HL-60 (cell line): ENCODE results near the gene ICA1L.
"Not testable (repeated sequence)": the region's sequence is repeated elsewhere in the genome, so short reads cannot be mapped to it uniquely, and the experiment has no call there.

Experiments used
- DNase-seq, 2 experiments: peaks; one replicate each; pipeline ENCODE4 v3.0.0-alpha.2; 2010 to 2020; ENCODE audit warnings: low read depth in 1 of 2, low spot score in 1 of 2
- H3K27ac ChIP-seq: fragments of 250-450 bp; sonication (Bioruptor Pico); replicated peaks from 2 replicates; pipeline ENCODE4 v1.5.1; 2020; ENCODE audit warnings: mild to moderate bottlenecking, moderate library complexity
- H3K27me3 ChIP-seq: fragments of 250-450 bp; sonication (Bioruptor Pico); 2 replicates; pipeline ENCODE4 v1.5.1; 2021; ENCODE audit warnings: mild to moderate bottlenecking, moderate library complexity; ENCODE audit not compliant: insufficient read depth, poor library complexity, severe bottlenecking
- H3K4me3 ChIP-seq: replicated peaks from 2 replicates; pipeline ENCODE4 v1.5.1; 2011; ENCODE audit warnings: mild to moderate bottlenecking, control low read depth, low read length; ENCODE audit not compliant: insufficient read depth
- CTCF ChIP-seq: IDR thresholded peaks from one replicate; pipeline ENCODE4 v1.5.1; 2011; ENCODE audit warnings: low read length, control low read depth, inconsistent platforms; ENCODE audit not compliant: insufficient read depth
- GABPA ChIP-seq: IDR thresholded peaks from 2 replicates; pipeline ENCODE4 v1.6.1; 2012; ENCODE audit warnings: low read depth
- POLR2AphosphoS5 ChIP-seq: IDR thresholded peaks from 2 replicates; pipeline ENCODE4 v1.6.1; 2012; ENCODE audit warnings: low read depth
- SPI1 ChIP-seq: IDR thresholded peaks from 2 replicates; pipeline ENCODE4 v1.6.1; 2012; ENCODE audit warnings: low read depth, mild to moderate bottlenecking, borderline replicate concordance
- TF ChIP-seq, protein P1 (sequence below): IDR thresholded peaks from 2 replicates; pipeline ENCODE4 v1.6.1; 2012; ENCODE audit warnings: low read depth; ENCODE audit not compliant: insufficient replicate concordance

The ICA1L gene

GRCh38 chr2:202911203-202911511 is 39.6 kb upstream of the ICA1L start:
- Histone ChIP-seq H3K27me3 (no peaks in the 10 kb centered on the region), H3K4me3 (peak overlapping the region; percentile 84), H3K27ac (peak overlapping the region; percentile 93)
- TF ChIP-seq POLR2AphosphoS5 (no peak), CTCF (no peak), SPI1 (no peak), GABPA (no peak)
- TF ChIP-seq, protein P1, sequence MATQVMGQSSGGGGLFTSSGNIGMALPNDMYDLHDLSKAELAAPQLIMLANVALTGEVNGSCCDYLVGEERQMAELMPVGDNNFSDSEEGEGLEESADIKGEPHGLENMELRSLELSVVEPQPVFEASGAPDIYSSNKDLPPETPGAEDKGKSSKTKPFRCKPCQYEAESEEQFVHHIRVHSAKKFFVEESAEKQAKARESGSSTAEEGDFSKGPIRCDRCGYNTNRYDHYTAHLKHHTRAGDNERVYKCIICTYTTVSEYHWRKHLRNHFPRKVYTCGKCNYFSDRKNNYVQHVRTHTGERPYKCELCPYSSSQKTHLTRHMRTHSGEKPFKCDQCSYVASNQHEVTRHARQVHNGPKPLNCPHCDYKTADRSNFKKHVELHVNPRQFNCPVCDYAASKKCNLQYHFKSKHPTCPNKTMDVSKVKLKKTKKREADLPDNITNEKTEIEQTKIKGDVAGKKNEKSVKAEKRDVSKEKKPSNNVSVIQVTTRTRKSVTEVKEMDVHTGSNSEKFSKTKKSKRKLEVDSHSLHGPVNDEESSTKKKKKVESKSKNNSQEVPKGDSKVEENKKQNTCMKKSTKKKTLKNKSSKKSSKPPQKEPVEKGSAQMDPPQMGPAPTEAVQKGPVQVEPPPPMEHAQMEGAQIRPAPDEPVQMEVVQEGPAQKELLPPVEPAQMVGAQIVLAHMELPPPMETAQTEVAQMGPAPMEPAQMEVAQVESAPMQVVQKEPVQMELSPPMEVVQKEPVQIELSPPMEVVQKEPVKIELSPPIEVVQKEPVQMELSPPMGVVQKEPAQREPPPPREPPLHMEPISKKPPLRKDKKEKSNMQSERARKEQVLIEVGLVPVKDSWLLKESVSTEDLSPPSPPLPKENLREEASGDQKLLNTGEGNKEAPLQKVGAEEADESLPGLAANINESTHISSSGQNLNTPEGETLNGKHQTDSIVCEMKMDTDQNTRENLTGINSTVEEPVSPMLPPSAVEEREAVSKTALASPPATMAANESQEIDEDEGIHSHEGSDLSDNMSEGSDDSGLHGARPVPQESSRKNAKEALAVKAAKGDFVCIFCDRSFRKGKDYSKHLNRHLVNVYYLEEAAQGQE: no peak
- DNase-seq: no peak

GRCh38 chr2:202910698-202911097 is 39.1 kb upstream of the ICA1L start:
- no peak for TF ChIP-seq CTCF
- TF ChIP-seq POLR2AphosphoS5: no peak
- TF ChIP-seq, protein P1: no peak
- no peak for DNase-seq
- Histone ChIP-seq H3K27ac (peak overlapping the region; percentile 93), H3K27me3 (no peaks in the 10 kb centered on the region), H3K4me3 (peak overlapping the region; percentile 84)

DNA sequence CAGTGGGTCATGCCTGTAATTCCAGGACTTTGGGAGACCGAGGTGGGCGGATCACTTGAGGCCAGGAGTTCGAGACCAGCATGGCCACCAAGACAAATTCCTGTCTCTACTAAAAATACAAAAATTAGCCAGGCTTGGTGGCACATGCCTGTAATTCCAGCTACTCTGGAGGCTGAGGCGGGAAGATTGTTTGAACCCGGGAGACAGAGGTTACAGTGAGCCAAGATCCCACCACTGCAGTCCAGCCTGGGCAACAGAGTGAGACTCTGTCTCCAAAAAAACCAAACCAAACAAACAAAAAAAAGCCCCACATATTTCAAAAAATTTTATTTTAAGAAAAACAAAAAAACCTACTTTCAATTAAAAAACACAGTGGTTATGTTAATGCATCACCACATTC is 38.7 kb upstream of the ICA1L start:
- Histone ChIP-seq H3K4me3 (peak overlapping the region; percentile 84), H3K27ac (peak overlapping the region; percentile 93)
- DNase-seq, H3K27me3 ChIP-seq: not testable (repeated sequence)

GRCh38 chr2:202909394-202910192 is 38.0 kb upstream of the ICA1L start:
- DNase-seq: peak; percentile 30 to 51
- Histone ChIP-seq H3K27me3 (no peaks in the 10 kb centered on the region), H3K4me3 (peak overlapping the region; percentile 84), H3K27ac (peak overlapping the region; percentile 93)
- TF ChIP-seq, protein P1: no peak
- TF ChIP-seq CTCF: no peak
- TF ChIP-seq GABPA: no peak
- no peak for TF ChIP-seq SPI1
- no peak for TF ChIP-seq POLR2AphosphoS5
